ENCODE data around the gene ACOT9. TPM values are rescaled to one million over a fixed set of nuclear protein-coding genes. Genes with fewer than 3 reads are reported as not detected.
"Not testable (repeated sequence)": the region's sequence is repeated elsewhere in the genome, so short reads cannot be mapped to it uniquely, and the experiment has no call there.

Gene ACOT9
- total and polyA plus RNA-seq, 11 donors: 45.3 to 81.1 (median 59.3) TPM

- Histone ChIP-seq H3K36me3 (no peaks in the 10 kb centered on the region), H3K4me3 (no peak overlapping the region), H3K4me1 (peaks cover 0 to 13% (median 0%) of the 10 kb centered on the region in 12 donors), H3K9me3 (peaks cover 0 to 2% (median 0%) of the 10 kb centered on the region in 12 donors), H3K27ac (peak overlapping the region in 1 of 12 donors; percentile 34), H3K27me3 (no peaks in the 10 kb centered on the region)
- ATAC-seq: no peak
- no peak for TF ChIP-seq POLR2A (IDR thresholded peaks at IDR 0.05)
- TF ChIP-seq CTCF (IDR thresholded peaks at IDR 0.05): no peak
- no peak for DNase-seq
- intact Hi-C loops (cut with DNase I): no loop called here
- WGBS, 4 donors: 72 to 80% (median 78%) methylated on average over 3 of the region's 3 CpGs
Observed at GRCh38 chrX:23662187-23662586, 80.9 kb downstream of the ACOT9 start.

- Histone ChIP-seq H3K4me1 (peaks cover 0 to 9% (median 0%) of the 10 kb centered on the region in 12 donors), H3K9me3 (no peaks in the 10 kb centered on the region), H3K4me3 (no peak overlapping the region), H3K36me3 (no peaks in the 10 kb centered on the region), H3K27me3 (no peaks in the 10 kb centered on the region), H3K27ac (no peak overlapping the region)
- DNase-seq (no peak), ATAC-seq (no peak)
- TF ChIP-seq CTCF (IDR thresholded peaks at IDR 0.05) (no peak), POLR2A (IDR thresholded peaks at IDR 0.05) (no peak)
- intact Hi-C loops (cut with DNase I): no loop called here
- 48 to 92% (median 62%) methylated on average over 1 of the region's 1 CpG for WGBS, 4 donors
Observed at GRCh38 chrX:23661671-23662070, 81.4 kb downstream of the ACOT9 start.

GRCh38 chrX:23660766-23661132 is 82.3 kb downstream of the ACOT9 start:
- Histone ChIP-seq H3K27ac (no peak overlapping the region), H3K4me3 (no peak overlapping the region), H3K9me3 (no peaks in the 10 kb centered on the region), H3K27me3 (no peaks in the 10 kb centered on the region), H3K36me3 (no peaks in the 10 kb centered on the region), H3K4me1 (peaks cover 0 to 6% (median 0%) of the 10 kb centered on the region in 12 donors)
- DNase-seq: no peak
- no peak for ATAC-seq
- TF ChIP-seq CTCF (IDR thresholded peaks at IDR 0.05) (no peak), POLR2A (IDR thresholded peaks at IDR 0.05) (no peak)
- intact Hi-C loops (cut with DNase I): no loop called here
- 91 to 99% (median 95%) methylated on average over 2 of the region's 2 CpGs for WGBS, 4 donors

GRCh38 chrX:23660083-23660765 is 82.9 kb downstream of the ACOT9 start:
- ATAC-seq; H3K36me3 ChIP-seq; intact Hi-C loops (cut with DNase I); H3K4me1 ChIP-seq; H3K4me3 ChIP-seq; H3K27me3 ChIP-seq; H3K9me3 ChIP-seq; H3K27ac ChIP-seq; DNase-seq: not testable (repeated sequence)
- 65 to 72% (median 69%) methylated on average over 8 of the region's 8 CpGs for WGBS, 4 donors

GRCh38 chrX:23659339-23659738 is 83.7 kb downstream of the ACOT9 start:
- no peaks in the 10 kb centered on the region for H3K36me3 ChIP-seq
- WGBS, 4 donors: 77 to 92% (median 84%) methylated on average over 4 of the region's 4 CpGs
- intact Hi-C loops (cut with DNase I): no loop called here
- no peak for TF ChIP-seq POLR2A (IDR thresholded peaks at IDR 0.05)
- TF ChIP-seq CTCF (IDR thresholded peaks at IDR 0.05): no peak
- H3K27ac ChIP-seq: no peak overlapping the region
- peaks cover 0 to 6% (median 0%) of the 10 kb centered on the region in 12 donors for H3K4me1 ChIP-seq
- no peak overlapping the region for H3K4me3 ChIP-seq
- H3K9me3 ChIP-seq: no peaks in the 10 kb centered on the region
- no peak for DNase-seq
- no peaks in the 10 kb centered on the region for H3K27me3 ChIP-seq
- no peak for ATAC-seq
